HG03175 (cell line): Measurements from ENCODE around the gene C3AR1.
"Not testable (repeated sequence)": the region's sequence is repeated elsewhere in the genome, so short reads cannot be mapped to it uniquely, and the experiment has no call there.

Experiments used
- ATAC-seq: cut with Tn5 transposase; IDR thresholded peaks from one replicate; pipeline ENCODE4 v1.9.1; 2021; ENCODE audit warnings: mild to moderate bottlenecking, moderate library complexity; ENCODE audit not compliant: unreplicated experiment

Gene C3AR1

DNA sequence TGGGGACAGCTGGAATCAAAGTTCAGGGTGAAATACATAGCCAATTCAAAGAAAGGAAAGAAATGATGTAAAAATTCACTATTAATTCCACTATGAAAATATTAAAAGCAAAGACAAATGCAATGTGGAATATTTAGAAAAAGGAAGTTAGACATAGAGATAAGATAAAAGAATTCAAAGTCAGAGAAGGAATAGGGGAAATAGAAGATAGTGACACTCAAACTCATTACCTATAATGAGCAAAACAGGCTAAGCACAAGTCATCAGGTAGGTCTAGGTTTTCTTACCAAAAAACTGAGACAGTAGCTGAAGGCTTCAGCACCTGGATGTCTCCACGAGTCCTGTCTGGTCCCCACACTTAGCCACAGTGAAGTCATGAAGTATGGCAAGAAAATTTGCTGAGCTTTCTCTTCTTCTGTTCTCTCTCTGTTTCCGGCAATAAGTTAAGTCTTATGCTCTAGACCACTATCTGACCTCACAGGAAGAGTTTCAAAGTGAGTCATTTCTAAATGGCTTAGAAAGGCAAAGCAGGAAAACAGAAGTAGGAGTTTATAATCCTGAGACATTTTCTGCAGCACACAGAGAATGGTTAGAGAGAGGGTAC lies at the start of gene C3AR1:
Gene C3AR1, minus strand, starts transcription at position 369 of the 604 bp plus-strand sequence. CDS start 6,174 bp downstream, outside the sequence.
- peak; percentile 63 for ATAC-seq

DNA sequence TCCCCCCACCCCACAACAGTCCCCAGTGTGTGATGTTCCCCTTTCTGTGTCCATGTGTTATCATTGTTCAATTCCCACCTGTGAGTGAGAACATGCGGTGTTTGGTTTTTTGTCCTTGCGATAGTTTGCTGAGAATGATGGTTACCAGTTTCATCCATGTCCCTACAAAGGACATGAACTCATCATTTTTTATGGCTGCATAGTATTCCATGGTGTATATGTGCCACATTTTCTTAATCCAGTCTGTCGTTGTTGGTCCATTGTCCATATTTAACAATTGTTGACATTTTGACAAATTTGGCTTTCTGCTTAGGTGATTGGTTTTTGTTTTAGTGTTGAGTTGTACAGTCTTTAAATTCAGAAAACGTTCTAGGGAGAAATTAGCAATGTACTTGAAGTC lies 47.0 kb upstream of the C3AR1 start:
- ATAC-seq, result not testable (repeated sequence)

DNA sequence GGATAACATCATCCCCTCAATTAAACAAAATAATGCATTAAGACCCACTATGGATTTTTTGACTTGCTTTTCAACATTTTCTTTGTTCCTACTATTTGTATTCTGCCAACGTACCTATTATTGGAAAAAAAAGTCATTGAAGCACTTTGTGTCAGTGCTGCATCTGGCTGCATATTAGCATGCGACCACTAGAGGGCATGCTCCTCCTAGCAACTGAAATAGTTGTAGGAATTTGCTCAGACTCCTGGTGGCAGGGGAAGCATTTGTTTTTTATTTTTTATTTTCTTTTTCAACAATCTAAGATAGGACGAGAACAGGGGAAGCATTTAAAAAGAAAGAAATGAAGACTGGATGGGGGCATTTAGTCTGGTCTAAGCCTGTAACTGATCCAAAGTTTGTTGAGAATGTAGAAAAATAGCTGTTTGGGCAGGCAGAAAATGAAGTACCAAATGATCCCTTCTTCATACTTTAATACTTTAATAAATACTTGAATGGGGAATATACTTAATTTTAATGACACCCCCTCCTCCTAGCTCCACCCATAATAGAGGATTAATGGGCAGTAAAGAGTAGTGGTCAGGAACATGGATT lies 42.7 kb upstream of the C3AR1 start:
- ATAC-seq, result peak; percentile 58

DNA sequence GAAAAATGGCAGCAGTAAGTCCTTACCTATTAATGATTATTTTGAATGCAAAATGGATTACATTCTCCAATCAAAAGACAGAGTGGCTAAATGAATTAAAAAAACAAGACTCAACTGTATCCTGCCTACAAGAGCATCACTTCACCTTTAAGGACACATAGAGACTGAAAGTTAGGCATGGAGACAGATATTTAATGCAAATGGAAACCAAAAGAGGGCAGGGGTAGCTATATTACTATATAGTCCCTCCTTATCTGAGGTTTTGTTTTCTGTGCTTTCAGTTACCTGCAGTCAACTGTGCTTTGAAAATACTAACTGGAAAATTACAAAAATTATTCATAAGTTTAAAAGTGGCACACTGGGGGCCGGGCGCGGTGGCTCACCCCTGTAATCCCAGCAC lies 33.1 kb upstream of the C3AR1 start:
- no peak for ATAC-seq

DNA sequence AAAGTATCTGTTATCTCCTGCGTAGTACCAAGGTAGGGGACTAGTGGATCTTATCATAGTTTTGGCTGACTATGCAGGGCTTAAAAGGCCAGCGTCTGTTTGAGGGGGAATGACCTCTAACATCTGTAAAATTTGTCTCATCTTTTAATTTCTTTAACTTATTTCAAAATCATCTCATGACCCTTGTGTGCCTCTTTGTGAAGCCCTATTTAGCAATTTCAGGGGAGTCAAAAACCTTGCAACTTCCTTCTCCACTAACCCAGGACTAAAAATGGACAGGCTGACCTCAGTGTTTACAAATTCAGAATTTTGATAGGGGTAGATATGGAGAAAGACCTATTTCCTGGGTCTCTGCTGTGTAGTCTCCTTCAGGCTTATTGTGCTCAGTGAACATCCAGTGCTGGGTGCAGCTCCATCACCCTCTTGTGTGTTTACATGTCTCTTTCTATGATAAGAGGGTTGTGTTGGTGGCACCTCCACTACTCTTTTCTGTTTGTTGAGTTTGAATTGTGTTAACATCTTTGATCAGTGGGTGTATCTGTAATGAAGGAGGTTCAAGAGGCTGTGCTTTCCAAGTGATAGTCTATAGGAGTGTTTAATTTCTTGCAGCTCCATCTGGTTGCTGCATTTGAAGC lies 30.2 kb upstream of the C3AR1 start:
- no peak for ATAC-seq

DNA sequence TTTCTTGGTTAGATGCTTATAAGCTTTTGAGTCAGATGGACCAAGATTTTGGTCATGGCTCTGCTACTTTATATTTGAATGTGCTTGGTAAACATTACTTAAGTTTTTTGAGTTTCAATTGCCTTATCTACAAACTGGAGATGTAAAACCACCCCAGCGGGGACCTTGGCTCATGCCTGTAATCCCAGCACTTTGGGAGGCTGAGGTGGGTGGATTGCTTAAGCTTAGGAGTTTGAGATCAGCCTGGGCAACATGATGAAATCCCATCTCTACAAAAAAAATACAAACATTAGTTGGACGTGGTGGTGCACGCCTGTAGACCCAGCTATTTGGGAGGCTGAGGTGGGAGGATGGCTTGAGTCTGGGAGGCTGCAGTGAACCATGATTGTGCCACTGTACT lies 27.1 kb upstream of the C3AR1 start:
- no peak for ATAC-seq

DNA sequence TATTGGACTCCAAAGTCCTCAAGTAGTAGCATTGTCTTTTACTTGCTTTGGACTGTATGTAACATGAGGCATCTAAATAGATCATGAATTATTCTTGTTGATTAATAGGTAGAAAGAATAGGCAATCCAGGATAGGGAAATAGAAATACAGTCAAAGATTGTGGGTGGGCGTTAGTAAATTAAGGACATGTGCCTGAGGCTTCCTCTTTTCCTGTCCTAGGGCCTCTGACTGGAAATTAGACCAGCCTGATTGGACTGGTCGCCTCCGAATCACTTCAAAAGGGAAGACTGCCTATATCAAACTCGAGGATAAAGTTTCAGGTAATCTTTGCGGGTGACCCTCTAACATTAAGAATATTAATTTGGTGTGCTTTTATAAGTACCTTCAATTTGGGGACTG lies 23.6 kb upstream of the C3AR1 start:
- no peak for ATAC-seq

DNA sequence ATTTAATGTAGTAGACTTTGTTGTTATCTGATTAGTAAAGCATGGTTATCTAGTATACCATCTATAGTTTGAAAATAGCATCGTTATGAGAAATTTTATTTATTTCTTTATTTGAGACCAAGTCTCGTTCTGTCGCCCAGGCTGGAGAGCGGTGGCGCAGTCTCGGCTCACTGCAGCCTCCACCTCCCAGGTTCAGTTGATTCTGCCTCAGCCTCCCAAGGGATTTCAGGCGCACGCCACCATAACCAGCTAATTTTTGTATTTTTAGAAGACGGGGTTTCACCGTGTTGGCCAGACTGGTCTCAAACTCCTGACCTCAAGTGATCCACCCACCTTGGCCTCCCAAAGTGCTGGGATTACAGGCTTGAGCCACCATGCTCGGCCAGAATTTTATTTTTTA lies 23.1 kb upstream of the C3AR1 start:
- not testable (repeated sequence) for ATAC-seq

DNA sequence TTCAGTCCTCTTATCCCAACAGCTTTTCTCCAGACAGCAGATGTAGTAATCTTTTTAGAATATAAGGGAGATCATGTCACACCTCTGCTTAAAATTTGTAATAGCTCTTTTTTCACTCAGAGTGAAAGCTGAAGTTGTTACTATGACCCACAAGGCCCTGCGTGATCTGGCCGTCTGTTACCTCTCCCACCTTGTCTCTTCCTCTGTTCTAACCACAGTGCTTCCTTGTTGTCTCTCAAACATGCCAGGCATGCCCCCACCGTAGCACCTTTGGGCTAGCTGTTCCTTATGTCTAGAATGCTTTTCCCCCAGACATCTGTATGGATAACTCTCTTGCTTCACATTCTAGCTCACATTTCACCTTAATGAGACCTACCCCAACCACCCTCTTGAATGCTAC lies 22.4 kb upstream of the C3AR1 start:
- peak; percentile 79 for ATAC-seq

DNA sequence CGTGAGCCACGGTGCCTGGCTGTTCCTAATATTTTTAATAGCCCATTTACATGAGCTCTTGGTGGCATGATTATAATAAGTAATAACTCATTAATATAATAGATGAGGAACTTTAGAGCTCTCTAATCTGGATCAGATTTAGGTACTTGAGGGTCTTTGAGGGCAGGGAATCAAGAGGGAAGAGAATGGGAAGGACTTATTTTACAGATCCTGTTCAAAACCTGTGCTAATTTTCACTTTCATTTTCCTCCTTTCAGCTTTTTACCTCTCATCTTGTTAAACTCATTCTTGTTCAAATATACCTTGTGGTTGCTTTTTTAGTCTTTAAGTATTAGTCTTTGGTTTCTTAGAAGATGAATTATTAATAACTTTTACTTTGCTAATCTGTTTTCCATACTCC lies 21.5 kb upstream of the C3AR1 start:
- no peak for ATAC-seq

DNA sequence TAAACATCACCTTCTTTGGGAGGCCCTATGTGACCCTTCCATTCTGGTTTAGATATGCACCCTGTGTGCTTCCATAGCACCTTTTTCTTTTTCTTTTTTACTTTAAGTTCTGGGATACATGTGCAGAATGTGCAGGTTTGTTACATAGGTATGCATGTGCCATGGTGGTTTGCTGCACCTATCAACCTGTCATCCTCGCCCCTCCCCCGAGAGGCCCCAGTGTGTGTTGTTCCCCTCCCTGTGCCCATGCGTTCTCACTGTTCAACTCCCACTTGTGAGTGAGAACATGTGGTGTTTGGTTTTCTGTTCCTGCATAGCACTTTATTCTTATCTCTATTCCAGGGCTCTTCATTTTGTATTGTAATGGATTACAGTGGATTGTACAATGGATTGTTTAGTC lies 18.2 kb upstream of the C3AR1 start:
- ATAC-seq, result not testable (repeated sequence)

DNA sequence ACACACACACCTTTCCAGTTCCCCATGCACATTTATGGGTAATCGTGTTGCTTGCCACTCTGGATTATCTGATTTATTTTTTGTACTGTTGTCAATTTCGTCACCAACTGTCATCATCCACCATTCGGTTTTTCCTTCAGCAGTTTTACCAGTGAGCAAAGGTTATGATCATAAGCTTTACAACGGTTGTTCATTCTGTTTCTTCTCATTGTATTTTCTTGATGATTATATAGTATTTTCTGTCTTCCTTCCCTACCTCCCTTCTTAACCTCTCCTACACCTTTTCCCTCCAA lies 16.6 kb upstream of the C3AR1 start:
- ATAC-seq, result no peak

DNA sequence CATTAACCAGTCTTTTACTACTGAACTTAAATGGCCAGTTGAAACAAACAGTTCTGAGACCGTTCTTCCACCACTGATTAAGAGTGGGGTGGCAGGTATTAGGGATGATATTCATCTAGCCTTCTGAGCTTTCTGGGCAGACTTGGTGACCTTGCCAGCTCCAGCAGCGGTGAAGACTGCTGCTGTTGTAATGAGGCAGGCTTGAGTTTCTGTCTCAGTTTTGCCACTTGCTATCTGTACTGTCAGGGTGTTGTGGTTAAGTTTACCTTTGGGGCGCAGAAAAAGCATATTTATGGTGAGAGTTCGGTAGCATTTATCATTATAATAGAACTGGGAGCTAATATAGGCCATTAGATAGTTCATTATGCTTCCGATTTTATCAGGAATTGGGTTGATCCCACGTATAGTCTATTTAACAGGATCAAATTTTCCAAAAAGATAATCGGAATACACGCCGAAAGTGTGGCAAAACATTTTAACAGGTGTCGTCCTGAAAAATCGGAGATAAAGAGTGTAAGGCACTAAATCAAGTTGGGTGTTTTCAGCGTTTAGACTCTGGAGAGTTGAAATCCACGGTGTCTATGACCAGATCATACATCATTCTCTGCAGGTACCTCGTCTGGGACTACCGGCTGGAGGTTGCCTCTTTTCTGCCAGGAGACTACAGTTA lies 15.2 kb upstream of the C3AR1 start:
- no peak for ATAC-seq

DNA sequence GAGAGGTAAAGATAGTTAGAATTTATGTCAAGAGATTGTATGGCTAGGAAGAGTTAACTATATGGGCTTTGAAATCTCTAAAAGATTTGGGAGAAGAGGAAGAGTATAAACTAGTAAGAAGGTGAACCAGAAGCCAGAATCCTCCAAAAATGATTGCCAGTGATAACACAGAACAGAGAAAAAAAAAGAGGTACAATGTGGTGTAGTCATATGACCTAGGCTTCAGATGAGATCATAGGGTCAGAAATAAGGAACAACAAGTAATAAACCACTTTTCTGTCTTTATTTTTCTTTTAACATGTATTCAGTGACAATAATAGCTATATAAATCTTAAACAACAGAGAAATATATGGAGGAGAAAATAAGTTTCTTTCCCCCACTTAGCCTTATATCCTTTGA lies 14.0 kb upstream of the C3AR1 start:
- ATAC-seq, result no peak

DNA sequence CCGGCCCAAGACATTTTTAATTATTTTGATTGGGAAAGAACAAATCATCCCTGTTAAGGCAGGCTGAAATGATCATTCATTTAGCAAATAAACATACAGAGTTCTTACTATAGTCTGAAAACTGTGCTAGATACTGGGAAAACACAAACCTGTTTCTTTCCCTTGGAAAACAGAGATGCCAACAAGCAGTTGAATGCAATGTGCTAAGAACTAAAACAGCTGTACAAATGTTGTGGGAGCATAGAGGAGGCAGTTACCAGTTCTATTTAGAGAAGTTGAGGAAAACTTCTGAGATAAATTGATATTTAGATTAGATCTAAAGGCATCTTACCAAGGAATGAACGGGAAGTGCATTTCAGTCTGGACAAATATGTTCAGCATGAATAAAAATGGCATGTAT lies 12.8 kb upstream of the C3AR1 start:
- ATAC-seq, result no peak

DNA sequence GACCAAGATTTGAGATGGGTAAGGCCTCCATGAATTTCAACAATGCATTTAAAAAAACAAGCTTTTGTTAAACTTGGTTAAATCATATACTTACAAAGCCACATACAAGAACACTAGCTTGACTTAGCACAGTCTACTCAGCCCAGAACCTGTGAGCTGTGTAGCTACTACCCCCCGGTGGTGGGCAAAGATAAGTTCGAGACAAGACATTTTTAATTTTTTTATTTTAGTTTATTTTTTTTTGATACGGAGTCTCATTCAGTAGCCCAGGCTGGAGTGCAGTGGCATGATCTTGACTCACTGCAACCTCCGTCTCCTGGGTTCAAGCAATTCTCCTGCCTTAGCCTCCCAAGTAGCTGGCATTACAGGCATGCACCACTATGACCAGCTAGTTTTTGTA lies 12.2 kb upstream of the C3AR1 start:
- ATAC-seq, result no peak

DNA sequence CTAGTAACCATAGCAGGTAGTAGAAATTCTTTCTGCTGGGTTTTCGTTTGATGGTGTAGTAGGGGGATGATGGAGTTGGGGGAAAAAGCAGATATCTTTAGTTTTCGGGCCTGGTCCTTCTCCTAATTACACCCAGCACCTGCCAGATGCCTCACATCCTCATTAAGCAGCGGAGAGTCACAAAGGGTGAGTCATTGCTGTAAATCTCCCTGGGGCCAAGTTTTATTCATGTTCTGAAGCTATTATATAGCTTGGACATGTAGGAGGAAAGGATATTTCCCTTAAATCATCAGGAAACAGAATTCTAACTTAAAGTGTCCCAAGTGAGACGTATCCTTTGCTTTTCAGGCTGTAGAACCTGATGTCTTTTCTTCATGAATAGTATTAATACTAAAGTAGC lies 11.0 kb upstream of the C3AR1 start:
- no peak for ATAC-seq

DNA sequence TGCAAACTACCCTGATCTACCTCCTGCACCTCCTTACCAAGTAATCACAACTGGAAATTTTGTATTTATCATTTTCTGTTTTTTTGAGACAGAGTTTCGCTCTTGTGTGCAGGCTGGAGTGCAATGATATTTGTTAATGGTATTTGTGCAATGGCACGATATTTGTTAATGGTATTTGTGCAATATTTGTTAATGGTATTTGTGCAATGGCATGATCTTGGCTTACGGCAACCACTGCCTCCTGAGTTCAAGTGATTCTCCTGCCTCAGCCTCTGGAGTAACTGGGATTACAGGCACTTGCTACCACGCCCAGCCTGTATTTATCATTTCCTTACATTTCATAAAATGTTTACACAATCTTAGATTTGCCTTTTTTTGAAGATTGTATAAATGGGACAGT lies 10.2 kb upstream of the C3AR1 start:
- no peak for ATAC-seq

DNA sequence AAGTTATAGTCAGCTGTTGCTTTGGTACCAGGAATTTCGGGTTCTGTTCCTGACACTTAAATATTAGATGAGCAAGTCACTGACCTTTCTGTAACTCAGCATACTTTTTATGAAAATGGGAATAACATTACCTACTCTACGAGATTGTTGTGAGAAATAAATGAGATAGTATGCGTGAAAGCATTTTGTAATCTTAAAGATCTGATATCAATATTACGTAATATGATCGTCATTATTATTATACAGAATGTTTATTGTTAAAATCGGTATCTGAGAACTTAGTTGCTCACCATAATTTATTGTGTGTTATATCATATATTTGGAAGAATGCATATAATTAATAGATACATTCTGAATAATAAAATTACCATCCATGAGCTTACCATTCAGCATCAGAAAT lies 9.8 kb upstream of the C3AR1 start:
- ATAC-seq, result no peak

DNA sequence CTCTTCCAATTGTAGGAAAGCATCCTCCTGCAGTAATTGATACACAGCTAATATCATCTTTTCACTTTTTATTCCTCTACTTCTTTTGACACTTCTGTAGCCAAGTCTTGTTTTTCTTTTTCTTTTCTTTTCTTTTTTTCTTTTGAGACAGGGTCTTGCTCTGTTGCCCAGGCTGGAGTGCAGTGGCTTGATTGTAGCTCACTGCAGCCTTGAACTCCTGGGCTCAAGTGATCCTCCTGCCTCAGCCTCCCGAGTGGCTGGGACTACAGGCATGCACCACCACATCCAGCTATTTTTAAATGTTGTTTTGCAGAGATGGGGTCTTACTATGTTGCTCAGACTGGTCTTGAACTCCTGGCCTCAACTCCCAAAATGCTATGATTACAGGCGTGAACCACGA lies 5.7 kb upstream of the C3AR1 start:
- not testable (repeated sequence) for ATAC-seq

DNA sequence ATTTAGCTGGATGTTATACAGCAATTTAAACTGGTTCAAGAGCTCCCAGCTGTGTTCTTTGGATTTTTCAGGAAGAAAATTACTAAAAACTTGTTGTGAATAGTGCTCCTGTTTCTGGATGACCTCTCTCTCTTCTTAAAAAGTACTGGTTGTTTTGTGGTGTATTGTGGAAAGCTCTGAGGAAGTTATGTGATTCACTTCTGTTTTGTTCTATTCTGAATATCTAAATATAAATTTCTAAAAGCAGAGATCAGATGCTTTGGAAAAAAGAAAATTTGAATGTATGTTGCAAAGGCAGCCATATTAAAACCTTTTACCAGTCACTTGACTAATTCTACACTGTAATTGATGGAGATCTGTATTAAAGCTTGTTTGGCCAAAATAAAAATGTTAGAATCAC lies 3.4 kb upstream of the C3AR1 start:
- ATAC-seq, result no peak

DNA sequence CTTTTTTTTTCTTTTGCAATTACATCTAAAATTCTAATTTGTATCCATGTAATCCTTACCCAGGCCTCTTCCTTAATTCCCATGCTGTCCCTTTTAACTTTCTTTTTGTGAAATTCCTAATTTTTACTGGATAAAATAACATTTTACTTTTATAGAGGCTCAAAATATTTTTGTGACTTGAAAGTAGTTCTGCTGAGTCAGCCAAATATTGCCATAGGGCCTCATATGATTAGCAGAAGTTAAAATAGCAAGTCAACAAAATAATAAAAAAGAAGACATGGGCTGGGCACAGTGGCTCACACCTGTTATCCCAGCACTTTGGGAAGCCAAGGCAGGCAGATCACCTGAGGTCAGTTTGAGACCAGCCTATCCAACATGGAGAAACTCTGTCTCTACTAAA lies 2.0 kb downstream of the C3AR1 start:
- ATAC-seq, result no peak
